Lower leg skin (tissue), 4 donors: ENCODE data around the gene PGAM5. TPM values are rescaled to one million over a fixed set of nuclear protein-coding genes. Genes with fewer than 3 reads are reported as not detected.

ENCODE experiments used
- DNase-seq, 2 donors: peaks; one replicate each; pipeline ENCODE4 v3.0.0-alpha.2; 2019; ENCODE audit warnings: low spot score in 2 of 2
- H3K4me3 ChIP-seq: fragments of 200-600 bp; sonication (generic); 2 replicates; pipeline ENCODE4 v1.5.1; 2017; ENCODE audit warnings: mild to moderate bottlenecking, low read depth; ENCODE audit not compliant: poor library complexity, severe bottlenecking
- CTCF ChIP-seq, 3 donors: fragments of 450-650 bp; IDR thresholded peaks; one replicate each; pipeline ENCODE4 v1.5.1; 2016; ENCODE audit warnings: antibody characterized with exemption in 3 of 3, mild to moderate bottlenecking in 3 of 3, moderate library complexity in 2 of 3
- POLR2A ChIP-seq, 2 donors: fragments of 450-650 bp; IDR thresholded peaks; one replicate each; pipeline ENCODE4 v1.6.1; 2016 to 2017; ENCODE audit warnings: antibody characterized with exemption in 2 of 2, mild to moderate bottlenecking in 1 of 2, moderate library complexity in 1 of 2
- WGBS, 2 donors: methylation state at CpG; one replicate each; pipeline ENCODE4 v1.1.5; 2018; 5-methylcytosine and 5-hydroxymethylcytosine counted together
- intact Hi-C: fragments of 100-400 bp; cut with DNase I; formaldehyde crosslinking; loops from one replicate; pipeline ENCODE4 v1.15.0; 2023; ENCODE audit warnings: low total_unique reads
- total RNA-seq, 4 donors: library from RNA; depleted of rRNA; stranded (reverse); fragments of >200 nt; gene quantifications; one replicate each; pipeline ENCODE4 v1.1.0, GENCODE V29; 2016

Gene PGAM5
- total RNA-seq, 4 donors from 2014 or later, result 28.1 to 54.6 (median 32.8) TPM

GRCh38 chr12:132665149-132665491 is 45.5 kb upstream of the PGAM5 start:
- TF ChIP-seq CTCF (IDR thresholded peaks at IDR 0.05), result no peak
- TF ChIP-seq POLR2A (IDR thresholded peaks at IDR 0.05), result no peak
- intact Hi-C loops, result no loop called here
- no peak for DNase-seq
- no peak overlapping the region for H3K4me3 ChIP-seq
- 92 to 97% methylated on average over 13 of the region's 13 CpGs for WGBS, 2 donors

GRCh38 chr12:132665794-132666193 is 44.8 kb upstream of the PGAM5 start:
- no peak overlapping the region for H3K4me3 ChIP-seq
- WGBS, 2 donors, result 87 to 97% methylated on average over 6 of the region's 6 CpGs
- intact Hi-C loops, result no loop called here
- no peak for TF ChIP-seq CTCF (IDR thresholded peaks at IDR 0.05)
- no peak for TF ChIP-seq POLR2A (IDR thresholded peaks at IDR 0.05)
- no peak for DNase-seq

- no peak overlapping the region for H3K4me3 ChIP-seq
- intact Hi-C loops, result no loop called here
- no peak for DNase-seq
- TF ChIP-seq POLR2A (IDR thresholded peaks at IDR 0.05), result no peak
- TF ChIP-seq CTCF (IDR thresholded peaks at IDR 0.05), result no peak
- WGBS, 2 donors, result 94% methylated on average over 30 of the region's 30 CpGs
Observed at GRCh38 chr12:132668191-132669088, 42.2 kb upstream of the PGAM5 start.

- intact Hi-C loops, result no loop called here
- 90 to 91% methylated on average over 17 of the region's 17 CpGs for WGBS, 2 donors
- no peak for DNase-seq
- TF ChIP-seq CTCF (IDR thresholded peaks at IDR 0.05) (no peak), POLR2A (IDR thresholded peaks at IDR 0.05) (no peak)
- no peak overlapping the region for H3K4me3 ChIP-seq
Observed at GRCh38 chr12:132669166-132669879, 41.3 kb upstream of the PGAM5 start.

GRCh38 chr12:132672116-132672515 is 38.5 kb upstream of the PGAM5 start:
- no peak for TF ChIP-seq POLR2A (IDR thresholded peaks at IDR 0.05)
- no peak for TF ChIP-seq CTCF (IDR thresholded peaks at IDR 0.05)
- no peak for DNase-seq
- H3K4me3 ChIP-seq, result no peak overlapping the region
- WGBS, 2 donors, result 86 to 94% methylated on average over 16 of the region's 16 CpGs
- intact Hi-C loops, result no loop called here
